GM18508 (cell line): ENCODE results near the gene INPP5A.
"Not testable (repeated sequence)": the region's sequence is repeated elsewhere in the genome, so short reads cannot be mapped to it uniquely, and the experiment has no call there.

Experiments
- ATAC-seq: cut with Tn5 transposase; IDR thresholded peaks from one replicate; pipeline ENCODE4 v1.9.1; 2021; ENCODE audit warnings: moderate number of reproducible peaks; ENCODE audit not compliant: insufficient read depth, unreplicated experiment

Gene INPP5A

DNA sequence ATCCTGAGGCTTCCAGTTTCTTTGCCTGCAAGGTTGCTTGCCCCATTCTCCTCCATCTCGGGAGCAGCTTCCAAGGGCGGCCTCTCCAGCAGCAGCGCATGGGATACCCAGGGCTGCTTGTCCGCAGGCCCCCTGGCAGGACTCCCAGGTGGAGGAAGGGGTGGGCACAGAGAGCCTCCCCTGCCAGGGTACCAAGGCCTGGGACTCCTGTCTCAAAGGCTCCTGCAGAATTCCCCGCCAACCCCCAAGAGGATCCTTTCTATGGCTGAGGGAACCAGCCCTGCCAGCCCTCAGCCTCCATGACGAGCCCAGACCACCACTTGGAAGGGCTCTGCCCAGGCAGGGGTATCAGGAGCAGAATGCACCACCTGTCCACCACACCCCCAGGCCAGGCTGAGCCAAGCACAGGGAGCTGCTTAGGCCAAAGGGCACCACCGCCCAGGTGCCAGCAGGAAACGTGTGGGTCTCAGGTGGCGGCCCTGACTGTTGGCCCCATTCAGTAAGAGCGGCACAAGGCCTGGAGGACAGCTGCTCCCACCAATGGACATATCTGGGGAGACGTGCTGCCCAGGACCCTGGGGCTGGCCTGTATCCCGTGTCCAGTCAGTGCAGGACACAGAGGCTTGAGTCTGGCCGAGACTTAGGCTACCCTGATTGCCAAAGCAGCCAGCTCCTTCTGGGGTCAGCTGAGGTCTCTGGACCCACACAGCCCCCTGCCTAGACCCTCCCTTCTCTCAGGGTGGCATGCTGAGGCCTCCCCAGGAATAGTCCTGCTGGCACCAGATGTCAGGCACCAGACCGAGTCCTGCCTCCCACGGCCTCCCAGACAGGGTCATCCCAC, 33.8 kb upstream of the INPP5A start:
- ATAC-seq: no peak

DNA sequence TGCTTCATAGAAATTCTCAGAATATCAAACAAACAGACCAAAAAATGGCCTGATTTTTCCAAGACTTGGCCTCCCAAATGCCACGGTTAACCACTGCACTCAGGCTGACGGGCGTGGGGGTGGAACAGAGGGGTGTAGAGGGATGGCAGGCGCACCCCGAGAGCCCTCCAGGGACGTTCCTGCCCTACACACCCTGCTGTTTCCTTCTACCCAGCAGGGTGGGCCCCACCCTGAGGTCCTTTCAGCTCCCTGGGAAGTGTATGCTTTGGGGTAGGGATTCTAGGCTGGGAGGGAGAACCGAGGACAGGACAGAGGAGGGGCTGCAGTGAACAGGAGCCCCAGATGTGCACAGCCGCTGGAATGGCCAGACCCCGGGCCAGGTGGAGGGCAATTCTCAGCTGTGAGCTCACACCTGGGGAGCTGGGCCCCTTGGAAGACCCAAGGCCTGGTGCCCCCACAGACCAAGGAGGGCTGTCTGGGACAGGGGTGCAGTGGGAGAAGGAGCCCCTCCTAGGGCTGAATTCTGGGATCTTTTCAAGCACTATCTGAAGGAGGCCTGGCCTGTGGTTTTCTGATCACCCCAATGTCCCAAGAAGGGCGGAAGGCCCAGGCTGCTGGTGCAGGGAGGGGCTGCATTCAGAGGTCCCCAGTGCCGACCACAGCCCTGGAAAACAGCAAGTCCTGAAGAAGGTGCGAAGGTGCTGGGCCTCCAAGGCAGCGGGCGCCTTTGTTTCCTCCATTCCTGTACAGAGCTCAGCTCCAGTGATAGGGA, 32.9 kb upstream of the INPP5A start:
- no peak for ATAC-seq

DNA sequence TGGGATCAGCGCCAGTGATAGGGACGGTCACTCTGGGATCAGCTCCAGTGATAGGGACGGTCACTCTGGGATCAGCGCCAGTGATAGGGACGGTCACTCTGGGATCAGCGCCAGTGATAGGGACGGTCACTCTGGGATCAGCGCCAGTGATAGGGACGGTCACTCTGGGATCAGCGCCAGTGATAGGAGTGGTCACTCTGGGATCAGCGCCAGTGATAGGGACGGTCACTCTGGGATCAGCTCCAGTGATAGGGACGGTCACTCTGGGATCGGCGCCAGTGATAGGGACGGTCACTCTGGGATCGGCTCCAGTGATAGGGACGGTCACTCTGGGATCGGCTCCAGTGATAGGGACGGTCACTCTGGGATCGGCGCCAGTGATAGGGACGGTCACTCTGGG, 32.0 kb upstream of the INPP5A start:
- not testable (repeated sequence) for ATAC-seq

DNA sequence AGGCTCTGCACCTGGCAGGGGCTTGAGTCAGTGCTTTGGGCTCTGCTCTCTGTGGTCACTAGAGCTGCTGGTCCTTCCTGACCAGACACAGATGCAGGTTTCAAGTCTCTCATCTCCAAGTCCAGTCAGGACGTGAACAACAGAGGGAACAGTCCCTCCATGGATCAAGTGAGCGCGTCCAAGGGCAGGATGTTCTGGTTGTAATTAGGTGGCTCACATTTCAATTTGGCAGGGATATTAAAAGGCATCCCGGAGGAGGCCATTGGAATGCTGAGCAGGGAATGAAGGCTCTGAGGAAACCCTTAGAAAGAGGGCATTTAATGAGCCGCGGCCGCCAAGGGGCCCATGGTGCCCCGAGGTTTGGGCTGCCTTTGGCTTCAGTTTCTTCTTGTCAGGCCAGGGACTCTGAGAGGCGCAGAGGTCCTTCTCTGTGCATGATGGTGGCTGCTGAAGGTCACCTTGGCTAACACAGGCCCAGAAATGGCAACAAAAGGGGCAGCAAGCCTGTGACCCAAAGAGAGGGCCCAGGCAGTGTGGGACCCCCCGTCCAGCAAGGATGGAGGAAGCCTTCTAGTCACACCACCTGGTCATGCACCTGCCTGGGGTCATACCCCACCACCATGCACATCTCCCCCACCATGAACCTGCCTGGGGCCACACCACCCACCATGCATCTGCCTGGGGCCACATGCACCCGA, 30.7 kb upstream of the INPP5A start:
- no peak for ATAC-seq

DNA sequence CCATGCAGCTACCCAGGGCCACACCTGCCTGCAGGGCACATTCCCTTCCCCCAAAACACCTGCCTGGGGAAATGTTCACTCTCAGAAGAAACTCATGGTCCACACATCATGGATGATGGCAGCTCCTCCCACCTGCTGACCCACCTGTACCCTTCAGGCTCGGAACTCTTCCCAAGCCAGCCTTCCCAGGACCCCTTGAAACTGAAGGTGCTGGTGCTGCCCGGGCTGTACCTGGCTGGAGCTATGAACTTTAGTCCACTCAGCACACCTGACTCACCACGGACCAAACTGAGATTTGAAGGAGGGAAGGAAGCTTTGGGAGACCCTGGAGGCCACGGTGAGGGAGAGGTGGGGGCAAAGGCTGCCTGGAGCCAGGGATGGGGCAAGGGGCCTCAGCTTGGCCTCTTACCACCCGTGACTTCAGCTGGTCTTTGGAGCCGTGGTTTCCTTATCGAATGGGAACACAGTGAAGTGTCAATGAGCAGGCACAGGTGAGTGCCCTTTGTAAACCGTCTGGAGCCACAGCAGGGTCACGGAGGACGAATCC, 30.1 kb upstream of the INPP5A start:
- ATAC-seq: no peak

DNA sequence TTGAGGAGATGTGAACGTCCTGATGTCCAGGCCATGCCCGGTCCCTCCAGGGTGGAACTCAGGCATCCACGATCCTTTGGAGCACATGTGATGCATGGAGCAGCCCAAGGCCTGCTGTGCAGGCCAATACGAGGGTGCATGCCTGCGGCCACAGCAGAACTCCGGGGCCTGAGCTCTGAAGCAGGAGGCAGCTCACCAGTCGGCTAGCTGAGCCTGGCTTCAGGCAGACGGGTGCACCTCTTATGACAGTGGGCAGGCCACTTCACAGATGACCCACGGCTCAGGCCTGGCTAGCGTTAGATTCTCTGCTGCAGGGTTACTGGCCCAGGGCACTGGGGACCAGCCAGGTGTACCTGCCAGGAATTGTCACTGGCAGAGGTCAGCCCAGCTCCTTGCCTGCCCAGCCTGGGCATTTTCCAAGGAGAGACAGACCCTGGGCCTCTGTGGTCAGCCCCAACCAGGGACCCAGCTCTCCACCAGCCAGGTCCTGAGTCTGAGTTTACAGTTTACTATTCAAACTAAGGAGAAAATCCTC, 29.6 kb upstream of the INPP5A start:
- ATAC-seq: no peak

DNA sequence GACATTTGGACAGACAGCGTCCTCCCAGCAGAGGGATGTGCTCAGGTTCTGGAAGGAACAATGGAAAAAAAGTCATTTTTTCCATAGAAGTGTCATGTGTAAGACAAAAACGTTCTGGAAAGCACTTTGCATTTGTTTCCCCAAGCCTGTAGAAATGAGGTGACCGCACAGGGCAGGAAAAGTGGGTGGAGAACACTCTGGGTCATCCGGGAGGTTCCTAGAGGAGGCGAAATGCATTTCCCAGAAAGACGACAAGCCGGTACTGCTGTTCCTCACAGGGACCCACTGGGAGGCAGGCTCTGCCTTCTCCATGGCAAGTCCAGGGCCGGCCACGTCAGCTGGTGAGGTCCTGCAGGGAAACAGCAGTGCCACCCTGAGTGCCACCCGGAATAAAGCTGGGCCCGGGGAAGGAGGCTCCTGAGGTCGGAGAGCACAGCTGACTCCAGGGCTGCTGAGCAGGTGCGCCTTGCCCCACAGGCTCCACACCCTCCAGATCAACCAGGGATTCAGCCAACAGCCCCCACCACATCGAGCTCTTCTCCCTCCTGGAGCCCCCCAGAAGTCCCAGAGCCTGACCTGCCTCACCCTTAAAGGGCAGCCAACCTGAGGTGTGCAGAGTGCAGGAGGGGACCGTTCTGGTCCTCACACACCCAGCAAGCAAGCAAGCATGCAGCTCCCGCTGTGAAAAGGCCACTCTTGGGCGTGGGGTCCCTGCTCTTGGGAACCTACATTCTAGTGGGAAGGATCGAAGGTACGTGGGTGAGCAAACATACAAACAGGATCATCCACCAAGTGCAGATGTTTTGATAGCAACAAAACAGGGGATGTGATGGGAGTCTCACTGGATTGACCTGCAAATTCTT, 28.8 kb upstream of the INPP5A start:
- no peak for ATAC-seq

DNA sequence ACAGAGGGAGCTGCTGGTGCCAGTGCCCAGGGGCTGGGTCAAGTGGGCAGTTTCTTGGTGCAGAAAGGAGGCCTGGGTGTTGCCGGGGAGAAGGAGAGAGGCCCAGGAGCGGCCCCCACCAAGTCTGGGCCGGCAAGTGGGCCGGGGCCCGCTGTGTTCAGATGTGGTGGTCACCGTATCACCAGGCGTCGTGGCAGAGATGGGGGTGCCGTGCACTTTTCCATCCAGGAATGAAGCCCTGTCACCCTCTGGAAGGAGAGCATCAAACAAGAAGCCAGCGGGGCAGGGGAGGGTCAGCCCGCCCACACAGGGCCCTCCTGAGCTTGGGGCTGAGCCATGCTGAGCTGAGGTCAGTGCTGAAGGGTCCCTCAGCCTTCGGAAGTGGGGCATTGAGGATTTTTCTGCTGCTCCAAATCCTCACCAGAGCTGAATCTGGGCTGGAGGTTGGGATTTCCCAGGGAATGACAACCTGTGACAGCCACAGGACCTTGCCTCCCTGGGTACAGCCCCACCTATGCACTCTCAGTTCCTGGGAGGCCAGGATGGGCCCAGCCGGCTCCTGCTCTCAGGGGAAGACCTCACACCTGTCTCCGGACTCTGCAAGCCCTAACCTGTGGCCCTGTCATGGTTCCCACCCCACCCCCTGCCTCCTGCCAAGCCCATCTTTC, 27.9 kb upstream of the INPP5A start:
- ATAC-seq: no peak

DNA sequence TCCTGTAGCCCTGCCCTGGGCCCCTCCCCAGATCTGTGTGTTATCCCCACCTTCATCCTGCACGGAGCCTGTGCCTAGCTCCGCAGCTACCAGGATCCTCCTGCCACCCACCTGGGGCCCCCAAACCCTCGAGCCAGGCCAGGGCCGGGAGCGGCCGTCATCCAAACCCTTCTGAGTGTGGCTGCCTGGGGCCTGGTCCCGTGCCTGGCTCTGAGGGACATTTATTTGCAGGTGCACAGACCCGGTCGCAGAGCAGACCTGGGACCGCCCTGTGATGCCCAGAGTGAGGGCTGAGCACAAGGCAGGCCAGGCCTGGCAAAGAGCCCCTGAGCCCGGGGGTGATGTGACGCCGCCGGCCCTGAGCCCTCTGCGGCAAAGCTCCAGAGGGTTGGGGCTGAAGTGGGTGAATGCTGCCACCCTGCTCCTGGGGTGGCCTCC, 27.4 kb upstream of the INPP5A start:
- ATAC-seq: no peak

DNA sequence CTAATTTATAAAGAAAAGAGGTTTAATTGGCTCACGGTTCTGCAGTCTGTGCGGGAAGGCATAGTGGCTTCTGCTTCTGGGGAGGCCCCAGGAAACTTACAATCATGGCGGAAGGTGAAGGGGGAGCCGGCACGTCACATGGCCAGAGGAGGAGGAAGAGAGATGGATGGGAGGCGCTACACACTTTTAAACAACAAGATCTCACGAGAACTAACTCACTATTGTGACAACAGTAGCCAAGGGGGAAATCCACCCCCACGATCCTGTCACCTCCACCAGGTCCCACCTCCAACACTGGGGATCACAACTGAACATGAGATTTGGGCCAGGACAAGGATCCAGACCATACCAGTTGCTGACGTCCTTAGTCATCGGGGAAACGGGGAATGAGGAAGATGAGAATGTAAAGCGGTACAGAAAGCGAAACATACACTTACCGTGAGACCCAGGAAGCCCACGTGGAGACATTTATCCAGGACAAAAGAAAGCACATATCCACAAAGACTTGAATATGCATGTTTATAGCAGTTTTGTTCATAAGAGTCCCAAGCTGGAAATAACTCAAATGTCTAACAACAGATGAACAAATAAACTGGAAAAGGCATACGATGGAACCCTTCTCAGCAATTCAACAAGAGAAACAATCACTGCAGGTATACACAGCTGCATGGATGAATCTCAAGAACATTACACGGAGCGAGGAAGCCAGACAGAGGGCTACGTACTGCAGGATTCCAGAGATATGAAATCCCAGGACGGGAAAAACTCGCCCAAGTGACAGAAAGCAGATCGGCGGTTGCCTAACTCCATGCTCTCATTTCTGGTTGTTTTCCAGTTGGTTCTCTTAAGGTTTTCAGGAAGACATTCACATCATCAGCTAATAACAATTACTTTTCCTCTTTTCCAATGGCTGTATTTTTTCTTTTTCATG, 26.2 kb upstream of the INPP5A start:
- no peak for ATAC-seq

DNA sequence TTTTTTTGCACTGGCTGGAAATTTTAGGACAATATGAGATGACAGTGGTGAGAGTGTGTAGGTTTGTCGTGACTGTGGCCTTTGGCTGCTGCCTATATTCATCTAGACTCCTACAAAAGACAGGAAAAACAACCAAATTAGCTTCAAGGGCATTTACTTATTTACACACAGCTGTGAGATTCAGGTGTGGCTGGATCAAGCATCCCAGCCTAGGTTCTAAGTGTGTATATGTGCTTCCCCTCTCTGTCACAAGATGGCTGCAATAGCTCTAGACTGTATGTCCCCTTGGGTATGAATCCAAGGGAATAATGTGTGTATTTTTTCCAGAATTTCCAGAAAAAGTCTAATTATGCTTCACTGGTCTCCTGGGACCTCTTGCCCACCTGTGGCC, 25.5 kb upstream of the INPP5A start:
- no peak for ATAC-seq

DNA sequence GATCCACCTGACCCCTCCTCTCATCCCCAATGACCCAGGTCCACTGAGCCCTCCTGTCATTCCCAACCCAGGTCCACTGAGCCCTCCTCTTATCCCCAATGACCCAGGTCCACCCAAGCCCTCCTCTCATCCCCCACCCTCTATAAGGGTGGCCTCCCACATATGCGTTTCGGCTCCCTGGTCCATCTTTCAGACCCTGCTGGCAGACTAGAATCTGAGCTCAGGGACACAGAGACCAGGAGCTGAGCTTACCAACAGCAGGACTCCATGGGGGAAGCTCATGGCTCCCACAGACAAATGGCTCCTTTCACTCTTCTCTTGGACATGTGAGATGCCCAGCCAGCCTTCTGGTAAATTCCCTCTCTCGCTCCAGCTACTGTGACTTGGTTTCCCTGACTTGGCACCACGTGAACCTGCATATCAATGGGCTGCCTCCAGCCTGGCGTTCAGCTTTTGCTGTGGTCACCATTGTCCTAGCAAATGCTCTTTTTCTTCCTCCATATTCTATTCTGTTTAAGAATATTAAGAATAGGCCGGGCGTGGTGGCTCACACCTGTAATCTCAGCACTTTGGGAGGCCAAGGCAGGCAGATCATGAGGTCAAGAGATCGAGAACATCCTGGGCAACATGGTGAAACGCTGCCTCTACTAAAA, 24.8 kb upstream of the INPP5A start:
- ATAC-seq: no peak

DNA sequence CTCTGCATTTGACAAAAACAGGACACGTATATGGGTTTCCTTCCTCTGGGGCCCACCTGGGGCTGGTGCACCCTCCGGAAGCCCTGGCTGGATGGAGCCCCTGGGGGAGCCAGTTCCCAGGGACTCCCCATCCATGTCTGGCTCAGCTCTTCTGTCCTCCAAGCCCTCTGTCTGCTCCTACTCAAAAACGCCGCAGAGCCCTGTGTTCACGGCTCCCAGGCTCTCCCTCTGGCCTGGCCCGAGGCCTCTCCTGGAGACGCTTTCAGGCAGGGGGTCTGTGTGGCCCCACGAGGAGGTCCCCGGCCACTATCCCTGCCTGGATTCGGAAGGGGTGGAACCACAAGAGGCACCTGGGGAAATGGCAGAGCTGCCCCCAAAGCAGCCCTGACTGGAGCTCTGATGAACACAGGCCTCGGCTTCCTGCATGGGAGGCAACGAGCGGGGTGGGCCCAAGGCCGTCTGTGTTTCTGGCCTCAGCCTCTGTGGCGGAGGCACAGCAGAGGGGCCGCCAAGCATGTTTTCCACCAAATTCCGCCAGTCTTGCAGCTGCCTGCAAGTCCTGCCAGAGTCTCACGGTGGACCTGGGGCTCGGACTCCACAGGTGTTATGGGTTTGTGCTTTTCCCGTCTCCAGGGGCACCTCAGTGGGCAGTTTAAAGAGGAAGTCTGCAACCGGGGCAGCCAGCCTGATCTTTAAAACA, 22.6 kb upstream of the INPP5A start:
- no peak for ATAC-seq

DNA sequence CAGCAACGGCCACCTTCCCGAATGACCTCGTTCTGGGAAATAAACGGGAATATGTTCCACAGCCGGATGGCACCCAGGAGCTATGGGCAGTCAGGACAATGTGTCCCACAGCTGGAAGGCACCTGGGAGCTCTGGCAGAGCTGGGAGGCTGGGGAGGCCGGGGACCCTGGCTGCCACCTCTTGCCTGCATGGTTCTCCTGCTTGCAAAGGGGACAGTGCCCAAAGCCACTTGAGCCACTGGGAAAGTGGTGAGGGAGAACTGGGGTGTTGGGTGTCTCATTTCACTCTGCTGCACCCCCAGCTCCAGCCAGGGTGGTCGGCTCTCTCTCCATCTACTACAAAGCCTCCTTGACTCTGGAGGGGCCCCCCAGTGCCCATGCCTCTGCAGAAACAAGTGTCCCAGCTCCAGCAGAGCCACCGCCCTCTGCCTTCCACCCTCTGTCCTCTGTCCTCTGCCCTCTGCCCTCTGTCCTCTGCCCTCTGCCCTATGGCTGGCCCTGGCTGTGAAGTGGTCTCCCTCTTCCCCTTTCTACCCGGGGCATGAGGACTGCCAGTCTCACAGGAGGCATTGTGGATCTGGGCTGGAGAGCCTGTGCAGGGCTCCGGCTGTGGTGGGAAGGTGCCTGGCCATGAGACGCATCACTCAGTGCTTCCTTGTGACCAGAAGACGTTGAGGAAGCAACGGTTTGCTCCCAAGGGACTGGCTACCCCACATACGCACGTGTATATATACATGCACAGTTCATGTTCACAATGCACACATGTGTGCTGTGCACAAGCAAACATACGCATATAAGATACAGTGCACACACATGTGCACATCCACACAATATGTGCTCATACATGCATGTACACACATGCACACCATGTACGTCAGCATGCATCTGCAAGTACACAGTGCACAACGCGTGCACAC, 21.5 kb upstream of the INPP5A start:
- no peak for ATAC-seq

DNA sequence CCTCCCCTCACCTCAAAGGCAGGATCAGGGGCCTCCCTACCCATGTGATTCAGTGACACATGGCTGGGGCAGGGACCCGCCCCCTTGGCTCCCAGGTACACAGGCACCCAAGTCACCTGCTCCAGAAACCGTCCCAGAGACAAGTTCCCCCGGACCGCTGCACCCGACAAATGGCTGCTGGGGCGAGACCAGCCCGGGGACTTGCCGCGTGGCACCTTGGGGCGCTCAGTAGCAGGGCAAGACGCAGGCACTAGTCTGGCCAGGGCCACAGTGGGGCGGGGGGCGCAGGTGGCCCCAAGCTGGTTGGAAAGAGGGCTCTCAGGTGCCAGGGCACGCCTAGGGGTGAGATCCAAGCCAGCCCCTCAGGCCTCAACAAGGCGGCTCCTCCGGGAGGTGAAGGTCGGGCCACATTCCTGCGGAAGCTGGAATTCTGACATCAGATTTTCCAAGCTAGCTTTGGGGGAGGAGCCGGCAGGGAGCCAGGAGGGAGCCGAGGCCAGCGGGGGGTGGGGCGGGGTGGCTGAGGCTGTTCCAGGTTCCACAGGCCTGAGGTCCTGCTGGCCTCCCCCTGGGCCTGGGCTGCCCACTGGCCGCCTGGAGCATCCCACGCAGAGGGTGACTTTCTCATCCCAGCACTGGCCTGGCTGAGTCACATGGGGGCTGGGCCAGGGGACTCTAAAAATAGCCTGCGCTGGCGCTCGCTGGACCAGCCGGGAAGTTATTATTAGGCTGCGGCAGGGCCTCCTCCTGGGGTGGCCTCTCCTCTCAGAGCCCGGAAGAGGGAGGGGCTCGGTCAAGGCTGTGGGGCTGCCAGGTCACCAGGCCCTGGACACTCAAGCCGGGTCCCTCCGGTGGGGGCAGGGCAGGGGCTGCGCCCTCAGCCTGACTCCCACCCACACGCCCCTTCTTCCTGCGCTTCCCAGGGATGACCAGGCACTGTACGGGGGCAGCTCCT, 20.5 kb upstream of the INPP5A start:
- ATAC-seq: no peak
